ENCODE results near the gene SAMHD1.
A peak's percentile ranks its signal among the peaks of the same experiment; 100 is the strongest.
"Not testable (repeated sequence)": the region's sequence is repeated elsewhere in the genome, so short reads cannot be mapped to it uniquely, and the experiment has no call there.

Gene SAMHD1

DNA sequence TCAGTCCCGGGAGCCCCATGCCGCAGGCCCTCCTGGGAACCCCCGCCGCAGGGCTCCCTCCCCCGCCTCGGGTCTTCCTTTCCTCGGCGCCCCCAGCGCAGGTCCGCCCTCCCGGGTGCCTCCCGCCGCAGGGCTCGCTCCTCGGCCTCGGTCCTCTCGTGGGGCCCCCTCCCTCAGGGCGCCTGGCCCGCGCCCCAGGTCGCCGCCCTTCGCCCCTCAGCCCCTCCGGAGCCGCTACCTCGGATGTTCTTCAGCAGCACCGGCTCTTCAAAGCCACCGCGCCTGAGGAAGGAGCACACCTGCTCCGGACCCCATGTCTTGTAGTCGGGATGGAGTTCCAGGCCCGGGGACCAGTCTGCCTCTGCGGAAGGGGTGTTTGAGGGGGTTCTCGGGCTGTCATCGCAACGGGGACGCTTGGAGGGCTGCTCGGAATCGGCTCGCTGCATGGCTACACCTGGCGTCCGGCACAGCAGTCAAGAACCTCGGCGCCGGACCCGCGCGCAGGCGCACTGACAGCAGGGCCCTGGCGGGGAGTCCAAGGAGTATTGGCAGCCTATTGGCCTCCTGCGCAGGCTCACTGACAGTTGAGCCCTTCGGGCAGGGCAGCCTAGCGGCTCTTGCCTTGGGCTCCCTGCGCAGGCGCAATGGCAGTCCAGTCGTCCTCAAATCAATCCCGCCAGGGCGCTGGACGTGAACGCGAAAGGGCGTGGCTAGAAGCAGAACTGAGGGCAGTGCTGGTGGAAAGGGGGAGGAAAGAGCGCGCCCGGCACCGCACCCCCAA is at the start of gene SAMHD1:
TSS of gene SAMHD1 (minus strand) at position 511 of the 781 bp plus-strand sequence. CDS start at position 446, 65 bp downstream.
- peak; percentile 80 to 91 (median 80) for DNase-seq (ENCODE audit: low read depth in 3 of 3)

GRCh38 chr20:37000171-37000570 is 48.7 kb upstream of the SAMHD1 start:
- DNase-seq (ENCODE audit: low read depth in 3 of 3): not testable (repeated sequence)

DNA sequence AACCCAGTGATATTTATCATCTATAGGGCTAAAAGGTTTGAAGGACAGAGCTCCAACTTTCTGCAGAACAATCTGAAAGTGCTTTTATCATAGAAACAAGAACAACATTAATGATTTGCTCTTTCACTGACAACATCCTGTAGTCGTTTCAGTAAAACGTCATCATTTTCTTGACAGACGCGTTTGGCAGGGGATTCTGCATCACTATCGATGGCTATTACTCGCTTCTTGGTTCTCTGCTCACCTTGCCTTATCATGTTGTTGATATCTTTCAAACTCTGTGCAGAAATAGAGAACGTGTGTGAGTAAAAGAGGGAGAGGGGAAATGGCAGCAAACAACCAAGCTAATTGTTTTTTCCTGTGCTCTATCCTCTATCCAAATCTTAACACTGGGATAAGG is 47.1 kb upstream of the SAMHD1 start:
- DNase-seq (ENCODE audit: low read depth in 3 of 3): no peak

DNA sequence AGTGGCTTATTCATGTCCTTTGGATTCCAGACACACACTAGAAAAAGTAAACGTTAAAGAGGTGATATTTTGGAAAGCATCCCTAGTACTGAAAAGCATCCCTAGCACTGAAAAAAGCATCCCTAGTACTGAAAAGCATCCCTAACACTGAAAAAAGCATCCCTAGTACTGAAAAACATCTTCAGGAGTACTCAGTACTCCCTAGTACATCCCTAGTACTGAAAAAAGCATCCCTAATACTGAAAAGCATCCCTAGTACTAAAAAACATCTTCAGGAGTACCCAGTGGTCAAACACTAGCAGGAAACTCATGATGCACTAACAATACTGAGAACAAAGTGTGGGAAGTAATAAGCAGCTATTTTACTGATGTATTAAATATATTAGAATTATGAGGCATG is 45.6 kb upstream of the SAMHD1 start:
- DNase-seq (ENCODE audit: low read depth in 3 of 3): no peak

- not testable (repeated sequence) for DNase-seq (ENCODE audit: low read depth in 3 of 3)
Measured at GRCh38 chr20:36994221-36994620, 42.7 kb upstream of the SAMHD1 start.

DNA sequence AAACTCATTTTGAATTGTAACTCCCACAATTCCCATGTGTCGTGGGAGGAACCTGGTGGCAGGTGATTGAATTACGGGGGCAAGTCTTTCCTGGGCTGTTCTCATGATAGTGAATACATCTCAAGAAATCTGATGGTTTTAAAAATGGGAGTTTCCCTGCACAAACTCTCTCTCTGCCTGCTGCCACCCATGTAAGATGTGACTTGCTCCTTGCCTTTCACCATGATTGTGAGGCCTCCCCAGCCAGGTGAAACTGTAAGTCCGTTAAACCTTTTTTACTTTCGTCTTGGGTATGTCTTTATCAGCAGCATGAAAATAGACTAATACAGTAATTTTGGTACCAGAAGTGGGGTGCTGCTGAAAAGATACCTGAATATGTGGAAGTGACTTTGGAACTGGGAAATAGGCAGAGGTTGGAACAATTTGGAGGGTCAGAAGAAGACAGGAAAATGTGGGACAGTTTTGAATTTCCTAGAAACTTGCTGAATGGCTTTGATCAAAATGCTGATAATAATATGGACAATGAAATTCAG is 41.4 kb upstream of the SAMHD1 start:
- no peak for DNase-seq (ENCODE audit: low read depth in 3 of 3)

GRCh38 chr20:36991703-36992102 is 40.2 kb upstream of the SAMHD1 start:
- DNase-seq (ENCODE audit: low read depth in 3 of 3): no peak

DNA sequence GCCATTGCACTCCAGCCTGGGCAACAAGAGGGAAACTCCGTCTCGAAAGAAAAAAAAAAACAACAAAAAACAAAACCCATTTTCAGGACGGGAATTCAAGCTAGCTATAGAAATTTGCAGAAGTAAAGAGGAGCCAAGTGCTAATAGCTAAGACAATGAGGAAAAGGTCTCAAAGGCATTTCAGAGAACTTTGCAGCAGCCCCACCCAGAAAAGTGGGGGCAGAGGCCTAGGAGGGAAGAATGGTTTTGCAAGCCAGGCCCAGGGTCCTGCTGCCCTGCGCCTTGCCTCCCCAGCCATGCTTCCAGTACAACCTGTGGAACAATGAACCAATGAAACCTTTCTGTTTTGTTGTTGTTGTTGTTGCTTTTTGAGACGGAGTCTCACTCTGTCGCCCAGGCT is 38.3 kb upstream of the SAMHD1 start:
- no peak for DNase-seq (ENCODE audit: low read depth in 3 of 3)

DNA sequence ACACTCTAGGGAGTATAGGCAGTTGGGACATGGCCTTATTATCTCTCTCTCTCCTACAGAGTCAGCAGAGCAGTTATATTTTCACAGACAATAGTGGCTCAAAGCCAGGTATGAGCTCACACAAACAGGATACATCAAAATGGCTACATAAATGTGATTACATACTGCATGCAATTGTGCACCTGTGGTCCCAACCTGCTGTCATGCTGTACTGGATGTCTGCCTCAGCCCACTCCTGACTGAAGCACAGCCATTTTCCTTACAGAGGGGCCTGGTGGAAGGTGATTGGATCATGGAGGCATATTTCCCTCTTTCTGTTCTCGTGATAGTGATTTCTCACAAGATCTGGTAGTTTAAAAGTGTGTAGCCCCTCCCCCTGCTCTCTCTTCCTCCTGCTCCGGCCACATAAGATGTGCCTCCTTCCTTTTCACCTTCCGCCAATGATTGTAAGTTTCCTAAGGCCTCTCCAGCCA is 37.0 kb upstream of the SAMHD1 start:
- DNase-seq (ENCODE audit: low read depth in 3 of 3): no peak

- no peak for DNase-seq (ENCODE audit: low read depth in 3 of 3)
Measured at GRCh38 chr20:36984257-36984638, 32.7 kb upstream of the SAMHD1 start.

- peak in 1 of 3 experiments; percentile 32 for DNase-seq (ENCODE audit: low read depth in 3 of 3)
Measured at GRCh38 chr20:36975099-36975818, 23.8 kb upstream of the SAMHD1 start.

DNA sequence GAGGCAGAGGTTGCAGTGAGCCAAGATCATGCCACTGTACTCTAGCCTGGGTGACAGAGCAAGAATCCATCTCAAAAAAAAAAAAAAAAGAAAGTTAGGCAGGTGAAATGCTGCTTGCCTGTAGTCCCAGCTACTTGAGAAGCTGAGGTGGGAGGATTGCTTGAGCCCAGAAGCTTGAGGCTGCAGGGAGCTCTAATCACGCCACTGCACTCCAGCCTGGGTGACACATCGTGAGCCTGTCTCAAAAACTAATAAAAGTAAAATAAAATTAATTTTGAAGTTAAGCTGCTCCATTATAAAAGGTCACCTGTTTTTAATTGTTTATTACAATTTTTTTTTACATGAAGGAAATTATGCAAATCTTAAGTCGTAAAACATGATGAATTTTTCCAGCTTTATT is 23.2 kb upstream of the SAMHD1 start:
- no peak for DNase-seq (ENCODE audit: low read depth in 3 of 3)

GRCh38 chr20:36971103-36971502 is 19.6 kb upstream of the SAMHD1 start:
- no peak for DNase-seq (ENCODE audit: low read depth in 3 of 3)

- no peak for DNase-seq (ENCODE audit: low read depth in 3 of 3)
Measured at GRCh38 chr20:36969478-36970186, 18.1 kb upstream of the SAMHD1 start.

DNA sequence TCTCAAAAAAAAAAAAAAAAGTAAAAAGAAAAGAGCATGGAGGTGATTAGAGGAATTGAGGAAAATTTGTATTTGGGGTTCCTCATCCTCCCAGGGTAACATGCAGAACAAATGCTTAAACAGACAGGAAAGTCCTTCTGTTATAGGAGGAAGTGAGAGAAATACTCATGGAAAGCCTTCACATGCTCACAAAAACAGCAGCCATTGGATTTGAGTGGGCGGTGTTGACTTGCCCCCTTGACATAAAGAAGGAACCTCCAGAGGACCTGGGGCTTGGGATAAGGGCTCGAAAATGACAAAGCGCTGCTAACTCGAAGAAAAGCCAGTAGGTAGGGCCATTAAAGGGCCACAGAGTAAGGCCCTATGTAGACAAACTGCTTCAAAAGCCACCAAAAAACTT is 17.5 kb upstream of the SAMHD1 start:
- no peak for DNase-seq (ENCODE audit: low read depth in 3 of 3)

GRCh38 chr20:36967636-36968035 is 16.1 kb upstream of the SAMHD1 start:
- DNase-seq (ENCODE audit: low read depth in 3 of 3): no peak

DNA sequence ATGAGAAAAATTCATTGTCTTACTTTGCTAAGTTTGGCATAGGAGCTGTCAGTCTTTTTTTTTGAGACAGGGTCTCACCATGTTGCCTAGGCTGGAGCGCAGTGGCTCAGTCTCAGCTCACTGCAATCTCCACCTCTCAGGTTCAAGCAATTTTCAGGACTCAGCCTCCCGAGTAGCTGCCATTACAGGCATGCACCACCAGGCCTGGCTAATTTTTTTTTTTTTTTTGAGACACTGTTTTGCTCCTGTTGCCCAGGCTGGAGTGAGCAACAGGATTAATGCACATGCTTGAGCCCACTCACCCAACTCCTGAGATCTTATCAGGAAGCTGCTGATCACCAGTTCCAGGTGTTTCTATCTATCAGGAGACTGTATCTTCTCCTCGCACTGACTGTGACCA is 15.5 kb upstream of the SAMHD1 start:
- DNase-seq (ENCODE audit: low read depth in 3 of 3): not testable (repeated sequence)

DNA sequence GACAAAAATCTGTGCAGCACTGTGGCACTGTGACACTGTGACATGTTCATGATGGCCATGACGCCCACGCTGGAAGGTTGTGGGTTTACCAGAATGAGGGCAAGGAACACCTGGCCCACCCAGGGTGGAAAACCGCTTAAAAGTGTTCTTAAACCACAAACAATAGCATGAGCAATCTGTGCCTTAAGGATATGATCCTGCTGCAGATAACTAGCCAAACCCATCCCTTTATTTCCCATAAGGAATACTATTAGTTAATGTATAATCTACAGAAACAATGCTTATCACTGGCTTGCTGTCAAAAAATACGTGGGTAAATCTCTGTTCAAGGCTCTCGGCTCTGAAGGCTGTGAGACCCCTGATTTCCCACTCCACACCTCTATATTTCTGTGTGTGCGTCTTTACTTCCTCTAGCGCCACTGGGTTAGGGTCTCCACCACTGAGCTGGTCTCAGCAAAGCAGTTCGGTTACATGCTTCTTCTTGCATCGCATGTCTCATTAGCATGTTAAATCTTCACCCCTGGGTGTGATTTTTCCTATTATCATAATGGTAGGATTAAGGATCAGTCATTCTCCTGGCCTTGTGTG is 10.9 kb upstream of the SAMHD1 start:
- DNase-seq (ENCODE audit: low read depth in 3 of 3): not testable (repeated sequence)

- no peak for DNase-seq (ENCODE audit: low read depth in 3 of 3)
Measured at GRCh38 chr20:36959242-36959641, 7.7 kb upstream of the SAMHD1 start.

- no peak for DNase-seq (ENCODE audit: low read depth in 3 of 3)
Measured at GRCh38 chr20:36957875-36958667, 6.6 kb upstream of the SAMHD1 start.

- DNase-seq (ENCODE audit: low read depth in 3 of 3): no peak
Measured at GRCh38 chr20:36956674-36957073, 5.2 kb upstream of the SAMHD1 start.
